HEK293 (cell line): ENCODE results near the gene INO80.

ENCODE experiments used
- GLIS1 ChIP-seq: fragments of 450-650 bp; formaldehyde crosslinking; IDR thresholded peaks from 2 replicates; pipeline ENCODE4 v1.5.1; 2016; ENCODE audit warnings: missing biosample characterization, missing genetic modification characterization
- KLF7 ChIP-seq: fragments of 450-650 bp; formaldehyde crosslinking; IDR thresholded peaks from 2 replicates; pipeline ENCODE4 v1.5.1; 2016; ENCODE audit warnings: missing biosample characterization, missing genetic modification characterization, borderline replicate concordance
- SCRT2 ChIP-seq: fragments of 450-650 bp; formaldehyde crosslinking; IDR thresholded peaks from 2 replicates; pipeline ENCODE4 v1.5.1; 2016; ENCODE audit warnings: missing biosample characterization, missing genetic modification characterization
- SP3 ChIP-seq: fragments of 450-650 bp; formaldehyde crosslinking; IDR thresholded peaks from 2 replicates; pipeline ENCODE4 v1.5.1; 2016; ENCODE audit warnings: missing biosample characterization, missing genetic modification characterization
- YY2 ChIP-seq: fragments of 450-650 bp; formaldehyde crosslinking; IDR thresholded peaks from 2 replicates; pipeline ENCODE4 v1.5.1; 2016; ENCODE audit warnings: missing biosample characterization, missing genetic modification characterization
- ZBTB20 ChIP-seq: fragments of 450-650 bp; formaldehyde crosslinking; IDR thresholded peaks from 2 replicates; pipeline ENCODE4 v1.5.1; 2016; ENCODE audit warnings: missing biosample characterization, missing genetic modification characterization
- ZBTB8A ChIP-seq: fragments of 450-650 bp; formaldehyde crosslinking; IDR thresholded peaks from 2 replicates; pipeline ENCODE4 v1.5.1; 2016; ENCODE audit warnings: missing biosample characterization, missing genetic modification characterization
- ZFHX2 ChIP-seq: fragments of 450-650 bp; formaldehyde crosslinking; conservative IDR thresholded peaks from 2 replicates; pipeline ENCODE4 v1.5.1; 2016; ENCODE audit warnings: missing biosample characterization, missing genetic modification characterization
- ZNF16 ChIP-seq: fragments of 450-650 bp; formaldehyde crosslinking; IDR thresholded peaks from 2 replicates; pipeline ENCODE4 v1.5.1; 2016; ENCODE audit warnings: low read depth, missing biosample characterization, missing genetic modification characterization
- ZNF248 ChIP-seq: fragments of 450-650 bp; formaldehyde crosslinking; IDR thresholded peaks from 2 replicates; pipeline ENCODE4 v1.5.1; 2017; ENCODE audit warnings: missing biosample characterization, missing genetic modification characterization
- ZNF311 ChIP-seq: fragments of 450-650 bp; formaldehyde crosslinking; IDR thresholded peaks from 2 replicates; pipeline ENCODE4 v1.5.1; 2017; ENCODE audit warnings: missing biosample characterization, missing genetic modification characterization, borderline replicate concordance
- ZNF501 ChIP-seq: fragments of 450-650 bp; formaldehyde crosslinking; IDR thresholded peaks from 2 replicates; pipeline ENCODE4 v1.5.1; 2016; ENCODE audit warnings: missing biosample characterization, missing genetic modification characterization
- ZNF561 ChIP-seq: fragments of 450-650 bp; IDR thresholded peaks from 2 replicates; pipeline ENCODE4 v1.5.1; 2018; ENCODE audit warnings: missing biosample characterization, missing genetic modification characterization, borderline replicate concordance
- ZNF658 ChIP-seq: fragments of 450-650 bp; formaldehyde crosslinking; IDR thresholded peaks from 2 replicates; pipeline ENCODE4; 2016; ENCODE audit warnings: missing biosample characterization, missing genetic modification characterization
- ZNF776 ChIP-seq: fragments of 450-650 bp; formaldehyde crosslinking; IDR thresholded peaks from 2 replicates; pipeline ENCODE4 v1.5.0; 2017; ENCODE audit warnings: missing biosample characterization, missing genetic modification characterization, borderline replicate concordance
- ZNF777 ChIP-seq: fragments of 450-650 bp; formaldehyde crosslinking; IDR thresholded peaks from 2 replicates; pipeline ENCODE4 v1.5.1; 2017; ENCODE audit warnings: missing biosample characterization, missing genetic modification characterization, borderline replicate concordance
- ZSCAN30 ChIP-seq: fragments of 450-650 bp; IDR thresholded peaks from 2 replicates; pipeline ENCODE4 v1.5.1; 2018; ENCODE audit warnings: missing biosample characterization, mild to moderate bottlenecking, missing genetic modification characterization, moderate library complexity
- ZXDB ChIP-seq: fragments of 450-650 bp; formaldehyde crosslinking; IDR thresholded peaks from 2 replicates; pipeline ENCODE4 v1.5.1; 2016; ENCODE audit warnings: missing biosample characterization, missing genetic modification characterization
- TF ChIP-seq, protein P1 (sequence below): fragments of 450-650 bp; formaldehyde crosslinking; IDR thresholded peaks from 2 replicates; pipeline ENCODE4 v1.5.1; 2017; ENCODE audit warnings: missing biosample characterization, missing genetic modification characterization
- TF ChIP-seq, protein P2 (sequence below): fragments of 450-650 bp; formaldehyde crosslinking; IDR thresholded peaks from 2 replicates; pipeline ENCODE4 v1.5.1; 2017; ENCODE audit warnings: missing biosample characterization, missing genetic modification characterization
- TF ChIP-seq, protein P3 (sequence below): fragments of 450-650 bp; formaldehyde crosslinking; IDR thresholded peaks from 2 replicates; pipeline ENCODE4 v1.5.1; 2016; ENCODE audit warnings: missing biosample characterization, missing genetic modification characterization
- TF ChIP-seq, protein P4 (sequence below): fragments of 450-650 bp; formaldehyde crosslinking; IDR thresholded peaks from 2 replicates; pipeline ENCODE4 v1.5.1; 2016; ENCODE audit warnings: missing biosample characterization, missing genetic modification characterization
- TF ChIP-seq, protein P5 (sequence below): fragments of 450-650 bp; formaldehyde crosslinking; optimal IDR thresholded peaks from 2 replicates; pipeline ENCODE3; 2016; ENCODE audit warnings: missing biosample characterization, mild to moderate bottlenecking, missing genetic modification characterization
- TF ChIP-seq, protein P6 (sequence below): fragments of 450-650 bp; formaldehyde crosslinking; IDR thresholded peaks from 2 replicates; pipeline ENCODE4 v1.5.1; 2016; ENCODE audit warnings: missing biosample characterization, missing genetic modification characterization
- TF ChIP-seq, protein P7 (sequence below): fragments of 450-650 bp; formaldehyde crosslinking; IDR thresholded peaks from 2 replicates; pipeline ENCODE4 v1.5.1; 2016; ENCODE audit warnings: missing biosample characterization, missing genetic modification characterization
- TF ChIP-seq, protein P8 (sequence below): fragments of 450-650 bp; formaldehyde crosslinking; IDR thresholded peaks from 2 replicates; pipeline ENCODE4 v1.5.1; 2016; ENCODE audit warnings: missing biosample characterization, missing genetic modification characterization

INO80 gene

DNA sequence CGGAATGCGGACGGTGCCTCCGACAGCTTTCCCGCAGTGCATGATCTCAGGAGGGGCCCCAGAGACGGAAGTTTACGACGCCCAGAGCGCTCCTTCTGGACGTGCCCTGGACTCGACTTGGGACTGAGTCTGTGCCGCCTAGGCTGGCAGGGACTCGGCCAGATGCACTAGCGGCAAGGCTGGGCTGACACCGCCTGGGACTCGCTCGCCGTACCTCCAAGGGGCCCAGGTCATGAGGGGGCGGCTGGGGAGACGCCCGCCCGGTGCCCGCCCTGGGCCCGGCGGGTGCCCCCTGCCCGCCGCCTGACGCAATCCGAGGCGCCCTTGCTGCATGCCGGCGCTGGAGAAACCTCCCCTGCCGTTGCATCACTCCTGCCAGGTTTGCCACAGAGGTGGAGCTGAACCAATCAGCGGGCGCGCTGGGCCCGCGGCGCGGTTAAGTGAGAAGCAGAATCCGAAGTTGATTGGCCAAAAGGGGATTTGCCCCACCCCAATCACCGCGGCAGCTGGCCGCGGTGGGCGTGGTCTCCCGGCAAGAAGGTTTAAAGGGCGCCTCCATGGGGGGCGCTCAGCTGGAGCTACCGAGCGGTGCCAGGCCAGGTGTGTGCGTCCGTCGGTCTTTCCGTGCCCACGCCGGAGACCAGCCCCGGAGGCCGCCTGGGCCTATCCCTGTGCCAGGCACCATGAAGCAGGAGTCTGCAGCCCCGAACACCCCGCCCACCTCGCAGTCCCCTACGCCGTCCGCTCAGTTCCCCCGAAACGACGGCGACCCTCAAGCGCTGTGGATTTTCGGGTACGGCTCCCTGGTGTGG, 163.0 kb downstream of the INO80 start, which contains the start of gene CHAC1 (continued):
- TF ChIP-seq, protein P1, sequence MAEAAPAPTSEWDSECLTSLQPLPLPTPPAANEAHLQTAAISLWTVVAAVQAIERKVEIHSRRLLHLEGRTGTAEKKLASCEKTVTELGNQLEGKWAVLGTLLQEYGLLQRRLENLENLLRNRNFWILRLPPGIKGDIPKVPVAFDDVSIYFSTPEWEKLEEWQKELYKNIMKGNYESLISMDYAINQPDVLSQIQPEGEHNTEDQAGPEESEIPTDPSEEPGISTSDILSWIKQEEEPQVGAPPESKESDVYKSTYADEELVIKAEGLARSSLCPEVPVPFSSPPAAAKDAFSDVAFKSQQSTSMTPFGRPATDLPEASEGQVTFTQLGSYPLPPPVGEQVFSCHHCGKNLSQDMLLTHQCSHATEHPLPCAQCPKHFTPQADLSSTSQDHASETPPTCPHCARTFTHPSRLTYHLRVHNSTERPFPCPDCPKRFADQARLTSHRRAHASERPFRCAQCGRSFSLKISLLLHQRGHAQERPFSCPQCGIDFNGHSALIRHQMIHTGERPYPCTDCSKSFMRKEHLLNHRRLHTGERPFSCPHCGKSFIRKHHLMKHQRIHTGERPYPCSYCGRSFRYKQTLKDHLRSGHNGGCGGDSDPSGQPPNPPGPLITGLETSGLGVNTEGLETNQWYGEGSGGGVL (tag by site-specific recombination): peak; percentile 74
- TF ChIP-seq ZXDB (tag by site-specific recombination) (peak; percentile 52; the same call in 1 of the 2 replicates), ZNF777 (tag by site-specific recombination) (peak; percentile 44; the same call in 1 of the 2 replicates), ZNF248 (no peak), ZBTB20 (peak; percentile 91), SCRT2 (no peak), YY2 (tag by site-specific recombination) (0 out of 2 replicates have a peak, but pooled peaks have one; percentile 7), ZNF16 (tag by site-specific recombination) (no peak), ZNF311 (no peak), ZNF776 (tag by site-specific recombination) (no peak), ZBTB8A (tag by site-specific recombination) (peak; percentile 100), GLIS1 (tag by site-specific recombination) (peak; percentile 80), SP3 (peak; percentile 83), ZSCAN30 (tag by site-specific recombination) (peak; percentile 81), ZNF501 (tag by site-specific recombination) (peak; percentile 50; the same call in 1 of the 2 replicates), KLF7 (peak; percentile 65; the same call in 1 of the 2 replicates), ZNF658 (tag by site-specific recombination) (no peak), ZNF561 (tag by site-specific recombination) (peak; percentile 87), ZFHX2 (tag by site-specific recombination) (peak; percentile 70)
- TF ChIP-seq, protein P2, sequence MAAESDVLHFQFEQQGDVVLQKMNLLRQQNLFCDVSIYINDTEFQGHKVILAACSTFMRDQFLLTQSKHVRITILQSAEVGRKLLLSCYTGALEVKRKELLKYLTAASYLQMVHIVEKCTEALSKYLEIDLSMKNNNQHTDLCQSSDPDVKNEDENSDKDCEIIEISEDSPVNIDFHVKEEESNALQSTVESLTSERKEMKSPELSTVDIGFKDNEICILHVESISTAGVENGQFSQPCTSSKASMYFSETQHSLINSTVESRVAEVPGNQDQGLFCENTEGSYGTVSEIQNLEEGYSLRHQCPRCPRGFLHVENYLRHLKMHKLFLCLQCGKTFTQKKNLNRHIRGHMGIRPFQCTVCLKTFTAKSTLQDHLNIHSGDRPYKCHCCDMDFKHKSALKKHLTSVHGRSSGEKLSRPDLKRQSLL (tag by site-specific recombination): peak; percentile 84
- TF ChIP-seq, protein P3, sequence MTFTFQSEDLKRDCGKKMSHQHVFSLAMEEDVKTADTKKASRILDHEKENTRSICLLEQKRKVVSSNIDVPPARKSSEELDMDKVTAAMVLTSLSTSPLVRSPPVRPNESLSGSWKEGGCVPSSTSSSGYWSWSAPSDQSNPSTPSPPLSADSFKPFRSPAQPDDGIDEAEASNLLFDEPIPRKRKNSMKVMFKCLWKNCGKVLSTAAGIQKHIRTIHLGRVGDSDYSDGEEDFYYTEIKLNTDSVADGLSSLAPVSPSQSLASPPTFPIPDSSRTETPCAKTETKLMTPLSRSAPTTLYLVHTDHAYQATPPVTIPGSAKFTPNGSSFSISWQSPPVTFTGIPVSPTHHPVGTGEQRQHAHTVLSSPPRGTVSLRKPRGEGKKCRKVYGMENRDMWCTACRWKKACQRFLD (tag by site-specific recombination): peak; percentile 52; the same call in 1 of the 2 replicates
- TF ChIP-seq, protein P4, sequence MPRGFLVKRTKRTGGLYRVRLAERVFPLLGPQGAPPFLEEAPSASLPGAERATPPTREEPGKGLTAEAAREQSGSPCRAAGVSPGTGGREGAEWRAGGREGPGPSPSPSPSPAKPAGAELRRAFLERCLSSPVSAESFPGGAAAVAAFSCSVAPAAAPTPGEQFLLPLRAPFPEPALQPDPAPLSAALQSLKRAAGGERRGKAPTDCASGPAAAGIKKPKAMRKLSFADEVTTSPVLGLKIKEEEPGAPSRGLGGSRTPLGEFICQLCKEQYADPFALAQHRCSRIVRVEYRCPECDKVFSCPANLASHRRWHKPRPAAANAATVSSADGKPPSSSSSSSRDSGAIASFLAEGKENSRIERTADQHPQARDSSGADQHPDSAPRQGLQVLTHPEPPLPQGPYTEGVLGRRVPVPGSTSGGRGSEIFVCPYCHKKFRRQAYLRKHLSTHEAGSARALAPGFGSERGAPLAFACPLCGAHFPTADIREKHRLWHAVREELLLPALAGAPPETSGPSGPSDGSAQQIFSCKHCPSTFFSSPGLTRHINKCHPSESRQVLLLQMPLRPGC (tag by site-specific recombination): peak; percentile 44; the same call in 1 of the 2 replicates
- TF ChIP-seq, protein P5, sequence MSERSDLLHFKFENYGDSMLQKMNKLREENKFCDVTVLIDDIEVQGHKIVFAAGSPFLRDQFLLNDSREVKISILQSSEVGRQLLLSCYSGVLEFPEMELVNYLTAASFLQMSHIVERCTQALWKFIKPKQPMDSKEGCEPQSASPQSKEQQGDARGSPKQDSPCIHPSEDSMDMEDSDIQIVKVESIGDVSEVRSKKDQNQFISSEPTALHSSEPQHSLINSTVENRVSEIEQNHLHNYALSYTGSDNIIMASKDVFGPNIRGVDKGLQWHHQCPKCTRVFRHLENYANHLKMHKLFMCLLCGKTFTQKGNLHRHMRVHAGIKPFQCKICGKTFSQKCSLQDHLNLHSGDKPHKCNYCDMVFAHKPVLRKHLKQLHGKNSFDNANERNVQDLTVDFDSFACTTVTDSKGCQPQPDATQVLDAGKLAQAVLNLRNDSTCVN (tag by site-specific recombination): peak; percentile 60
- TF ChIP-seq, protein P6, sequence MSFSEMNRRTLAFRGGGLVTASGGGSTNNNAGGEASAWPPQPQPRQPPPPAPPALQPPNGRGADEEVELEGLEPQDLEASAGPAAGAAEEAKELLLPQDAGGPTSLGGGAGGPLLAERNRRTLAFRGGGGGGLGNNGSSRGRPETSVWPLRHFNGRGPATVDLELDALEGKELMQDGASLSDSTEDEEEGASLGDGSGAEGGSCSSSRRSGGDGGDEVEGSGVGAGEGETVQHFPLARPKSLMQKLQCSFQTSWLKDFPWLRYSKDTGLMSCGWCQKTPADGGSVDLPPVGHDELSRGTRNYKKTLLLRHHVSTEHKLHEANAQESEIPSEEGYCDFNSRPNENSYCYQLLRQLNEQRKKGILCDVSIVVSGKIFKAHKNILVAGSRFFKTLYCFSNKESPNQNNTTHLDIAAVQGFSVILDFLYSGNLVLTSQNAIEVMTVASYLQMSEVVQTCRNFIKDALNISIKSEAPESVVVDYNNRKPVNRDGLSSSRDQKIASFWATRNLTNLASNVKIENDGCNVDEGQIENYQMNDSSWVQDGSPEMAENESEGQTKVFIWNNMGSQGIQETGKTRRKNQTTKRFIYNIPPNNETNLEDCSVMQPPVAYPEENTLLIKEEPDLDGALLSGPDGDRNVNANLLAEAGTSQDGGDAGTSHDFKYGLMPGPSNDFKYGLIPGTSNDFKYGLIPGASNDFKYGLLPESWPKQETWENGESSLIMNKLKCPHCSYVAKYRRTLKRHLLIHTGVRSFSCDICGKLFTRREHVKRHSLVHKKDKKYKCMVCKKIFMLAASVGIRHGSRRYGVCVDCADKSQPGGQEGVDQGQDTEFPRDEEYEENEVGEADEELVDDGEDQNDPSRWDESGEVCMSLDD (tag by site-specific recombination): peak; percentile 63; the same call in 1 of the 2 replicates
- TF ChIP-seq, protein P7, sequence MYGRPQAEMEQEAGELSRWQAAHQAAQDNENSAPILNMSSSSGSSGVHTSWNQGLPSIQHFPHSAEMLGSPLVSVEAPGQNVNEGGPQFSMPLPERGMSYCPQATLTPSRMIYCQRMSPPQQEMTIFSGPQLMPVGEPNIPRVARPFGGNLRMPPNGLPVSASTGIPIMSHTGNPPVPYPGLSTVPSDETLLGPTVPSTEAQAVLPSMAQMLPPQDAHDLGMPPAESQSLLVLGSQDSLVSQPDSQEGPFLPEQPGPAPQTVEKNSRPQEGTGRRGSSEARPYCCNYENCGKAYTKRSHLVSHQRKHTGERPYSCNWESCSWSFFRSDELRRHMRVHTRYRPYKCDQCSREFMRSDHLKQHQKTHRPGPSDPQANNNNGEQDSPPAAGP (tag by site-specific recombination): peak; percentile 47; the same call in 1 of the 2 replicates
- TF ChIP-seq, protein P8, sequence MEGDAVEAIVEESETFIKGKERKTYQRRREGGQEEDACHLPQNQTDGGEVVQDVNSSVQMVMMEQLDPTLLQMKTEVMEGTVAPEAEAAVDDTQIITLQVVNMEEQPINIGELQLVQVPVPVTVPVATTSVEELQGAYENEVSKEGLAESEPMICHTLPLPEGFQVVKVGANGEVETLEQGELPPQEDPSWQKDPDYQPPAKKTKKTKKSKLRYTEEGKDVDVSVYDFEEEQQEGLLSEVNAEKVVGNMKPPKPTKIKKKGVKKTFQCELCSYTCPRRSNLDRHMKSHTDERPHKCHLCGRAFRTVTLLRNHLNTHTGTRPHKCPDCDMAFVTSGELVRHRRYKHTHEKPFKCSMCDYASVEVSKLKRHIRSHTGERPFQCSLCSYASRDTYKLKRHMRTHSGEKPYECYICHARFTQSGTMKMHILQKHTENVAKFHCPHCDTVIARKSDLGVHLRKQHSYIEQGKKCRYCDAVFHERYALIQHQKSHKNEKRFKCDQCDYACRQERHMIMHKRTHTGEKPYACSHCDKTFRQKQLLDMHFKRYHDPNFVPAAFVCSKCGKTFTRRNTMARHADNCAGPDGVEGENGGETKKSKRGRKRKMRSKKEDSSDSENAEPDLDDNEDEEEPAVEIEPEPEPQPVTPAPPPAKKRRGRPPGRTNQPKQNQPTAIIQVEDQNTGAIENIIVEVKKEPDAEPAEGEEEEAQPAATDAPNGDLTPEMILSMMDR (tag by site-specific recombination): peak; percentile 65
